OCI-LY7 (cell line): ENCODE results near the gene DHRS7. TPM values are rescaled to one million over a fixed set of nuclear protein-coding genes. Genes with fewer than 3 reads are reported as not detected.

Source experiments
- BruUV-seq: library from RNA; stranded (reverse); fragments of 400-500 nt; replicated peaks from 2 replicates; lab custom pipeline; 2021; lab: Mats Ljungman, UMichigan
- CTCF ChIA-PET: fragments of 300-600 bp; sonication (Branson Sonifier 250); formaldehyde crosslinking; loops from one replicate; lab custom pipeline; 2022; ENCODE audit warnings: antibody characterized with exemption; ENCODE audit not compliant: unreplicated experiment; lab: Charles Lee
- POLR2A ChIA-PET: fragments of 300-600 bp; sonication (Branson Sonifier 250); formaldehyde crosslinking; loops from one replicate; lab custom pipeline; 2022; ENCODE audit warnings: antibody characterized with exemption; lab: Charles Lee
- DNase-seq: peaks from one replicate; pipeline ENCODE4 v3.0.0-alpha.2; 2015; ENCODE audit warnings: low spot score
- H2AFZ ChIP-seq: fragments of 200-600 bp; sonication (generic), shearing (Covaris generic); 2 replicates; pipeline ENCODE4 v1.6.1; 2014; ENCODE audit warnings: mild to moderate bottlenecking, antibody characterized with exemption, low read length, moderate library complexity
- H3K27ac ChIP-seq: fragments of 200-600 bp; sonication (generic); 2 replicates; pipeline ENCODE4 v1.5.1; 2014; ENCODE audit warnings: mixed run types, low read depth, mild to moderate bottlenecking, moderate library complexity, low read length, inconsistent platforms; ENCODE audit not compliant: poor library complexity, severe bottlenecking
- H3K36me3 ChIP-seq: fragments of 200-600 bp; sonication (generic); 2 replicates; pipeline ENCODE4 v1.6.1; 2014; ENCODE audit warnings: mild to moderate bottlenecking, antibody characterized with exemption, low read length, moderate library complexity, mixed read lengths; ENCODE audit not compliant: insufficient read depth
- H3K4me1 ChIP-seq: fragments of 200-600 bp; sonication (generic); 2 replicates; pipeline ENCODE4 v1.5.1; 2014; ENCODE audit warnings: mild to moderate bottlenecking, low read length; ENCODE audit not compliant: insufficient read depth, poor library complexity, severe bottlenecking
- H3K4me2 ChIP-seq: fragments of 200-600 bp; sonication (generic); 2 replicates; pipeline ENCODE4 v1.6.1; 2014; ENCODE audit warnings: mild to moderate bottlenecking, low read length
- H3K4me3 ChIP-seq: fragments of 200-600 bp; sonication (generic); 2 replicates; pipeline ENCODE4 v1.5.1; 2014; ENCODE audit warnings: mild to moderate bottlenecking, low read depth, low read length; ENCODE audit not compliant: poor library complexity, severe bottlenecking
- H3K79me2 ChIP-seq: fragments of 200-600 bp; sonication (generic); 2 replicates; pipeline ENCODE4 v1.6.1; 2016; ENCODE audit warnings: low read depth, mild to moderate bottlenecking, low read length, moderate library complexity, mixed read lengths; ENCODE audit not compliant: insufficient read depth
- H3K9me2 ChIP-seq: fragments of 200-600 bp; sonication (generic); 2 replicates; pipeline ENCODE4 v1.6.1; 2016; ENCODE audit warnings: mild to moderate bottlenecking, low read length, mixed read lengths; ENCODE audit not compliant: insufficient read depth
- H3K9me3 ChIP-seq: fragments of 200-600 bp; sonication (generic); 2 replicates; pipeline ENCODE4 v1.6.1; 2014; ENCODE audit warnings: mild to moderate bottlenecking, mixed run types, low read length, mixed read lengths
- H4K20me1 ChIP-seq: fragments of 200-600 bp; sonication (generic); 2 replicates; pipeline ENCODE4 v1.6.1; 2014; ENCODE audit warnings: mild to moderate bottlenecking, antibody characterized with exemption, low read length, moderate library complexity, mixed read lengths; ENCODE audit not compliant: insufficient read depth
- EZH2phosphoT487 ChIP-seq: fragments of 200-600 bp; sonication (generic); IDR thresholded peaks from 2 replicates; pipeline ENCODE4 v1.6.1; 2018; ENCODE audit warnings: low read depth, borderline replicate concordance, mild to moderate bottlenecking, mixed run types, antibody characterized with exemption, low read length, moderate library complexity, mixed read lengths
- intact Hi-C: fragments of 100-400 bp; cut with micrococcal nuclease; formaldehyde crosslinking; loops from one replicate; pipeline ENCODE4 v1.10.0; 2022; ENCODE audit not compliant: unreplicated experiment
- total RNA-seq, 2 experiments: library from RNA; depleted of rRNA in 1 of 2; stranded (reverse); fragments of >200 nt in 1 of 2; shearing (Covaris generic) in 1 of 2; gene quantifications; 2 replicates each; pipeline ENCODE4 v1.2.3, GENCODE V29; 2014 to 2022
- TF ChIP-seq, protein P1 (sequence below): fragments of 200-600 bp; sonication (generic); conservative IDR thresholded peaks from 2 replicates; pipeline ENCODE4 v1.5.1; 2014; ENCODE audit warnings: mild to moderate bottlenecking, antibody characterized with exemption, low read length, moderate library complexity, mixed read lengths

Gene DHRS7
- total RNA-seq, 2 experiments from 2014 or later: 31.1 to 32.7 TPM

GRCh38 chr14:60184905-60185555 is 19.8 kb upstream of the DHRS7 start:
- Histone ChIP-seq H3K36me3 (no peaks in the 10 kb centered on the region), H3K4me3 (peak overlapping the region; percentile 65), H3K79me2 (no peaks in the 10 kb centered on the region), H2AFZ (peak overlapping the region; percentile 99), H3K4me1 (peaks cover 45% of the 10 kb centered on the region), H4K20me1 (no peaks in the 10 kb centered on the region), H3K9me3 (no peaks in the 10 kb centered on the region), H3K9me2 (no peaks in the 10 kb centered on the region), H3K27ac (peak overlapping the region; percentile 42), H3K4me2 (peak overlapping the region; percentile 82)
- BruUV-seq: no TSS peak
- TF ChIP-seq, protein P1, sequence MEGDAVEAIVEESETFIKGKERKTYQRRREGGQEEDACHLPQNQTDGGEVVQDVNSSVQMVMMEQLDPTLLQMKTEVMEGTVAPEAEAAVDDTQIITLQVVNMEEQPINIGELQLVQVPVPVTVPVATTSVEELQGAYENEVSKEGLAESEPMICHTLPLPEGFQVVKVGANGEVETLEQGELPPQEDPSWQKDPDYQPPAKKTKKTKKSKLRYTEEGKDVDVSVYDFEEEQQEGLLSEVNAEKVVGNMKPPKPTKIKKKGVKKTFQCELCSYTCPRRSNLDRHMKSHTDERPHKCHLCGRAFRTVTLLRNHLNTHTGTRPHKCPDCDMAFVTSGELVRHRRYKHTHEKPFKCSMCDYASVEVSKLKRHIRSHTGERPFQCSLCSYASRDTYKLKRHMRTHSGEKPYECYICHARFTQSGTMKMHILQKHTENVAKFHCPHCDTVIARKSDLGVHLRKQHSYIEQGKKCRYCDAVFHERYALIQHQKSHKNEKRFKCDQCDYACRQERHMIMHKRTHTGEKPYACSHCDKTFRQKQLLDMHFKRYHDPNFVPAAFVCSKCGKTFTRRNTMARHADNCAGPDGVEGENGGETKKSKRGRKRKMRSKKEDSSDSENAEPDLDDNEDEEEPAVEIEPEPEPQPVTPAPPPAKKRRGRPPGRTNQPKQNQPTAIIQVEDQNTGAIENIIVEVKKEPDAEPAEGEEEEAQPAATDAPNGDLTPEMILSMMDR: no peak
- no peak for TF ChIP-seq EZH2phosphoT487
- POLR2A ChIA-PET: interaction anchor here (0.6 to 6.5 kb wide), 18 partner anchors 8 to 379 kb away, joined by 3 to 44 read pairs (median 4); partner anchors contain the start of genes DHRS7, PCNX4 and PPM1A
- CTCF ChIA-PET: interaction anchor here (0.8 to 2.4 kb wide), 4 partner anchors 121 to 220 kb away, joined by 3 to 13 read pairs (median 6); no protein-coding TSS in a partner anchor
- DNase-seq: peak; percentile 59
- intact Hi-C loops: loop anchor here (1.0 to 10.0 kb wide), 5 partner anchors 121 to 700 kb away; partner anchors contain the start of genes JKAMP and L3HYPDH

GRCh38 chr14:60184146-60184904 is 19.1 kb upstream of the DHRS7 start:
- intact Hi-C loops: loop anchor here (1.0 to 10.0 kb wide), 5 partner anchors 120 to 700 kb away; partner anchors contain the start of genes JKAMP and L3HYPDH
- peak overlapping the region; percentile 65 for H3K4me3 ChIP-seq
- peak overlapping the region; percentile 82 for H3K4me2 ChIP-seq
- H2AFZ ChIP-seq: peak overlapping the region; percentile 99
- H3K27ac ChIP-seq: peak overlapping the region; percentile 42
- peak; percentile 91 for DNase-seq
- no peaks in the 10 kb centered on the region for H4K20me1 ChIP-seq
- ChIA-PET POLR2A (interaction anchor here (0.6 to 6.5 kb wide), 25 partner anchors 12 to 380 kb away, joined by 3 to 44 read pairs (median 4); partner anchors contain the start of genes DHRS7, PCNX4 and PPM1A), CTCF (interaction anchor here (1.6 to 2.4 kb wide), 3 partner anchors 120 to 219 kb away, joined by 5 to 13 read pairs (median 8); no protein-coding TSS in a partner anchor)
- no TSS peak for BruUV-seq
- peaks cover 6% of the 10 kb centered on the region; the same call in 1 of the 2 replicates for H3K9me3 ChIP-seq
- H3K4me1 ChIP-seq: peaks cover 38% of the 10 kb centered on the region
- no peak for TF ChIP-seq EZH2phosphoT487
- TF ChIP-seq, protein P1: peak; percentile 100
- H3K9me2 ChIP-seq: no peaks in the 10 kb centered on the region
- H3K79me2 ChIP-seq: no peaks in the 10 kb centered on the region
- no peaks in the 10 kb centered on the region for H3K36me3 ChIP-seq
